HL-60 (cell line): Measurements from ENCODE around the gene PERCC1.

ENCODE experiments used
- GABPA ChIP-seq: IDR thresholded peaks from 2 replicates; pipeline ENCODE4 v1.6.1; 2012; ENCODE audit warnings: low read depth
- POLR2AphosphoS5 ChIP-seq: IDR thresholded peaks from 2 replicates; pipeline ENCODE4 v1.6.1; 2012; ENCODE audit warnings: low read depth
- TF ChIP-seq, protein P1 (sequence below): IDR thresholded peaks from one replicate; pipeline ENCODE4 v1.5.1; 2011; ENCODE audit warnings: low read length, control low read depth, inconsistent platforms; ENCODE audit not compliant: insufficient read depth
- TF ChIP-seq, protein P2 (sequence below): IDR thresholded peaks from 2 replicates; pipeline ENCODE4 v1.6.1; 2012; ENCODE audit warnings: low read depth; ENCODE audit not compliant: insufficient replicate concordance

DNA sequence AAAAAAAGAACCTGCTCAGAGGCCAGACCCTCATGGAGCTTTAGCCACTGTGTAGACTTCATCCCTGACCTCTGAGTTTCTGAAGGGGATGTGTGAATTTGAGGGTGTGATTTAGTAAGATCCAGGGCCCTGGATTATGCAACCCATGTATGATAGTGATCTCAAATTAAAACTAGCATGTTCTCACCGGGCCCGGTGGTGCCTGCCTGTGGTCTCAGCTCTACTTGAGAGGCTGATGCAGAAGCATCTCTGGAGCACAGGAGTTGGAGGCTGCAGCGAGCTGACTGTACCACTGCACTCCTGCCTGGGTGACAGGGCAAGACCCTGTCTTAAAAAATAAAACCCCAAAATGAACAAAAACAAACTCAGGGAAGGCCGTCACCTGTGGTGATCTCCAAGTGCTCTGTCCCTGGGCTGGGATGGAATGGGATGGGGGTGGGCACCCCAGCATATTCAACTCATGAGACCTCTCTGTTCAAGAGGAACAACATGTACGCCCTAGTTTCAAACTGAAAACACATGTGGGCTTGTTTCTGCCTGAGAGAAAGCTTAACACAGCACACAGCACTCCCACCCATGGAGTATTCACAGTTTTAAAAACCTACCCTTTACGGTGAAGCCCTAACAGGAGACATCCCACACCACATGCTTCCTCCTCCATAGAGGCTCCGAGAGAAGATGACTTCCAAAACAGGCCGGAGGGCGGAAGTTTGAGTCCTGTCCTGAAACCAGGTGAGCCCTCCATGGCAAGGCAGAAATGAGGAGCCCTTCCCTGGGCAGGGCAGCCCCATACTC, 49.1 kb upstream of the PERCC1 start:
- TF ChIP-seq, protein P1, sequence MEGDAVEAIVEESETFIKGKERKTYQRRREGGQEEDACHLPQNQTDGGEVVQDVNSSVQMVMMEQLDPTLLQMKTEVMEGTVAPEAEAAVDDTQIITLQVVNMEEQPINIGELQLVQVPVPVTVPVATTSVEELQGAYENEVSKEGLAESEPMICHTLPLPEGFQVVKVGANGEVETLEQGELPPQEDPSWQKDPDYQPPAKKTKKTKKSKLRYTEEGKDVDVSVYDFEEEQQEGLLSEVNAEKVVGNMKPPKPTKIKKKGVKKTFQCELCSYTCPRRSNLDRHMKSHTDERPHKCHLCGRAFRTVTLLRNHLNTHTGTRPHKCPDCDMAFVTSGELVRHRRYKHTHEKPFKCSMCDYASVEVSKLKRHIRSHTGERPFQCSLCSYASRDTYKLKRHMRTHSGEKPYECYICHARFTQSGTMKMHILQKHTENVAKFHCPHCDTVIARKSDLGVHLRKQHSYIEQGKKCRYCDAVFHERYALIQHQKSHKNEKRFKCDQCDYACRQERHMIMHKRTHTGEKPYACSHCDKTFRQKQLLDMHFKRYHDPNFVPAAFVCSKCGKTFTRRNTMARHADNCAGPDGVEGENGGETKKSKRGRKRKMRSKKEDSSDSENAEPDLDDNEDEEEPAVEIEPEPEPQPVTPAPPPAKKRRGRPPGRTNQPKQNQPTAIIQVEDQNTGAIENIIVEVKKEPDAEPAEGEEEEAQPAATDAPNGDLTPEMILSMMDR: no peak
- TF ChIP-seq POLR2AphosphoS5: no peak
- TF ChIP-seq, protein P2, sequence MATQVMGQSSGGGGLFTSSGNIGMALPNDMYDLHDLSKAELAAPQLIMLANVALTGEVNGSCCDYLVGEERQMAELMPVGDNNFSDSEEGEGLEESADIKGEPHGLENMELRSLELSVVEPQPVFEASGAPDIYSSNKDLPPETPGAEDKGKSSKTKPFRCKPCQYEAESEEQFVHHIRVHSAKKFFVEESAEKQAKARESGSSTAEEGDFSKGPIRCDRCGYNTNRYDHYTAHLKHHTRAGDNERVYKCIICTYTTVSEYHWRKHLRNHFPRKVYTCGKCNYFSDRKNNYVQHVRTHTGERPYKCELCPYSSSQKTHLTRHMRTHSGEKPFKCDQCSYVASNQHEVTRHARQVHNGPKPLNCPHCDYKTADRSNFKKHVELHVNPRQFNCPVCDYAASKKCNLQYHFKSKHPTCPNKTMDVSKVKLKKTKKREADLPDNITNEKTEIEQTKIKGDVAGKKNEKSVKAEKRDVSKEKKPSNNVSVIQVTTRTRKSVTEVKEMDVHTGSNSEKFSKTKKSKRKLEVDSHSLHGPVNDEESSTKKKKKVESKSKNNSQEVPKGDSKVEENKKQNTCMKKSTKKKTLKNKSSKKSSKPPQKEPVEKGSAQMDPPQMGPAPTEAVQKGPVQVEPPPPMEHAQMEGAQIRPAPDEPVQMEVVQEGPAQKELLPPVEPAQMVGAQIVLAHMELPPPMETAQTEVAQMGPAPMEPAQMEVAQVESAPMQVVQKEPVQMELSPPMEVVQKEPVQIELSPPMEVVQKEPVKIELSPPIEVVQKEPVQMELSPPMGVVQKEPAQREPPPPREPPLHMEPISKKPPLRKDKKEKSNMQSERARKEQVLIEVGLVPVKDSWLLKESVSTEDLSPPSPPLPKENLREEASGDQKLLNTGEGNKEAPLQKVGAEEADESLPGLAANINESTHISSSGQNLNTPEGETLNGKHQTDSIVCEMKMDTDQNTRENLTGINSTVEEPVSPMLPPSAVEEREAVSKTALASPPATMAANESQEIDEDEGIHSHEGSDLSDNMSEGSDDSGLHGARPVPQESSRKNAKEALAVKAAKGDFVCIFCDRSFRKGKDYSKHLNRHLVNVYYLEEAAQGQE: no peak
- TF ChIP-seq GABPA: no peak
